Panc1 (cell line): ENCODE data around the gene RNF220. TPM values are rescaled to one million over a fixed set of nuclear protein-coding genes. Genes with fewer than 3 reads are reported as not detected.

Experiments
- ATAC-seq: fragments of 200-7000 bp; cut with Tn5 transposase; 2 replicates; pipeline ENCODE4 v1.9.1; 2020; ENCODE audit warnings: mild to moderate bottlenecking, moderate library complexity
- BruUV-seq: library from RNA; stranded (reverse); fragments of 400-500 nt; replicated peaks from 2 replicates; lab custom pipeline; 2021; lab: Mats Ljungman, UMichigan
- CTCF ChIA-PET: fragments of 300-600 bp; sonication (Branson Sonifier 250); formaldehyde crosslinking; loops from one replicate; lab custom pipeline; 2022; ENCODE audit warnings: antibody characterized with exemption; lab: Charles Lee
- POLR2A ChIA-PET: fragments of 300-600 bp; sonication (Branson Sonifier 250); formaldehyde crosslinking; loops from one replicate; lab custom pipeline; 2022; ENCODE audit warnings: antibody characterized with exemption; lab: Charles Lee
- DNase-seq: peaks from one replicate; pipeline ENCODE4 v3.0.0-alpha.2; 2010; ENCODE audit warnings: low read depth, low spot score
- H3K27ac ChIP-seq: 2 replicates; pipeline ENCODE4 v1.5.1; 2011; ENCODE audit warnings: mild to moderate bottlenecking, low read length, inconsistent platforms
- H3K27me3 ChIP-seq: fragments of 200-500 bp; sonication (Bioruptor generic); 2 replicates; pipeline ENCODE4 v1.6.0; 2014; ENCODE audit warnings: low read length, inconsistent platforms; ENCODE audit not compliant: control insufficient read depth, insufficient read depth
- H3K36me3 ChIP-seq: fragments of 200-500 bp; sonication (Bioruptor generic); 2 replicates; pipeline ENCODE4 v1.5.1; 2014; ENCODE audit warnings: inconsistent platforms, mild to moderate bottlenecking, low read length, moderate library complexity; ENCODE audit not compliant: control insufficient read depth, insufficient read depth
- H3K4me1 ChIP-seq: 2 replicates; pipeline ENCODE4 v1.5.1; 2011; ENCODE audit warnings: inconsistent platforms, mild to moderate bottlenecking, low read length, moderate library complexity; ENCODE audit not compliant: control insufficient read depth, insufficient read depth
- H3K4me3 ChIP-seq, 2 experiments: 2 replicates each; pipeline ENCODE4 v1.5.1; 2011 to 2012; ENCODE audit warnings: low read depth in 2 of 2, low read length in 2 of 2, mild to moderate bottlenecking in 2 of 2, inconsistent platforms in 1 of 2, moderate library complexity in 1 of 2
- H3K9me3 ChIP-seq: fragments of 200-500 bp; sonication (Bioruptor generic); 2 replicates; pipeline ENCODE4 v1.5.1; 2014; ENCODE audit warnings: low read depth, mild to moderate bottlenecking, inconsistent platforms, low read length, moderate library complexity; ENCODE audit not compliant: control insufficient read depth, insufficient read depth
- CTCF ChIP-seq: fragments of 450-650 bp; IDR thresholded peaks from 2 replicates; pipeline ENCODE4 v1.5.1; 2017; ENCODE audit warnings: mild to moderate bottlenecking
- POLR2AphosphoS5 ChIP-seq: IDR thresholded peaks from 2 replicates; pipeline ENCODE4 v1.6.1; 2012; ENCODE audit warnings: mild to moderate bottlenecking, low read depth, low read length, moderate library complexity
- REST ChIP-seq, 2 experiments: IDR thresholded peaks; 2 replicates each; pipeline ENCODE4 v1.6.1; 2011 to 2012; ENCODE audit warnings: low read depth in 2 of 2, control low read depth in 1 of 2, low read length in 1 of 2, mild to moderate bottlenecking in 1 of 2, moderate library complexity in 1 of 2; ENCODE audit not compliant: insufficient read depth in 1 of 2
- SIN3A ChIP-seq: IDR thresholded peaks from 2 replicates; pipeline ENCODE4 v1.6.1; 2012; ENCODE audit warnings: low read depth, mild to moderate bottlenecking, low read length, moderate library complexity, borderline replicate concordance; ENCODE audit not compliant: insufficient read depth
- TCF7L2 ChIP-seq: IDR thresholded peaks from 2 replicates; pipeline ENCODE4 v1.6.1; 2011; ENCODE audit warnings: mild to moderate bottlenecking, low read depth, low read length, inconsistent platforms
- in situ Hi-C: cut with HindIII; loops from 2 replicates; pipeline ENCODE4 v1.10.0; 2016; ENCODE audit warnings: low sequenced_read_pairs, low pct_unique_long_range_greater_than_20kb
- intact Hi-C: fragments of 100-400 bp; cut with micrococcal nuclease; formaldehyde crosslinking; loops from one replicate; pipeline ENCODE4 v1.10.0; 2022; ENCODE audit not compliant: unreplicated experiment
- total RNA-seq: library from RNA; stranded (reverse); gene quantifications from one replicate; pipeline ENCODE4 v1.2.1, GENCODE V29; 2021; ENCODE audit not compliant: unreplicated experiment

Gene RNF220
- total RNA-seq, 1 experiment from 2014 or later, result 64.9 TPM

GRCh38 chr1:44554706-44555105 lies 149.7 kb downstream of the RNF220 start:
- intact Hi-C loops (no loop called here), in situ Hi-C loops (no loop called here)
- peaks cover 11% of the 10 kb centered on the region for H3K4me1 ChIP-seq
- BruUV-seq, result no TSS peak
- no peaks in the 10 kb centered on the region for H3K9me3 ChIP-seq
- no peak overlapping the region for H3K27ac ChIP-seq
- no peak for DNase-seq
- CTCF ChIA-PET, result interaction anchor here (1.2 kb wide), 1 partner anchor 17 kb away, joined by 3 read pairs; no protein-coding TSS in a partner anchor
- TF ChIP-seq SIN3A, result no peak
- TF ChIP-seq REST (IDR thresholded peaks at IDR 0.05; ENCODE audit: insufficient read depth in 1 of 2, low read depth in 2 of 2, low read length in 1 of 2), result no peak
- TF ChIP-seq CTCF, result no peak
- TF ChIP-seq TCF7L2, result no peak
- no peak for TF ChIP-seq POLR2AphosphoS5
- POLR2A ChIA-PET, result no interaction called here
- no peaks in the 10 kb centered on the region for H3K36me3 ChIP-seq
- ATAC-seq, result no peak
- H3K27me3 ChIP-seq, result no peaks in the 10 kb centered on the region
- no peak overlapping the region for H3K4me3 ChIP-seq

- ChIA-PET POLR2A (no interaction called here), CTCF (no interaction called here)
- H3K27me3 ChIP-seq, result no peaks in the 10 kb centered on the region
- TF ChIP-seq POLR2AphosphoS5 (no peak), TCF7L2 (no peak), SIN3A (no peak), CTCF (no peak), REST (IDR thresholded peaks at IDR 0.05; ENCODE audit: insufficient read depth in 1 of 2, low read depth in 2 of 2, low read length in 1 of 2) (no peak)
- no peak overlapping the region for H3K4me3 ChIP-seq
- no peak overlapping the region for H3K27ac ChIP-seq
- no TSS peak for BruUV-seq
- peaks cover 11% of the 10 kb centered on the region for H3K4me1 ChIP-seq
- H3K36me3 ChIP-seq, result no peaks in the 10 kb centered on the region
- no peaks in the 10 kb centered on the region for H3K9me3 ChIP-seq
- intact Hi-C loops, result no loop called here
- ATAC-seq (no peak), DNase-seq (no peak)
- in situ Hi-C loops, result no loop called here
Measured at GRCh38 chr1:44557778-44558177, 152.7 kb downstream of the RNF220 start.
